Measurements from ENCODE around the gene HOXC9.

Gene HOXC9

GRCh38 chr12:54002278-54002914, 2.4 kb downstream of the HOXC9 start:
- DNase-seq, result no peak

DNA sequence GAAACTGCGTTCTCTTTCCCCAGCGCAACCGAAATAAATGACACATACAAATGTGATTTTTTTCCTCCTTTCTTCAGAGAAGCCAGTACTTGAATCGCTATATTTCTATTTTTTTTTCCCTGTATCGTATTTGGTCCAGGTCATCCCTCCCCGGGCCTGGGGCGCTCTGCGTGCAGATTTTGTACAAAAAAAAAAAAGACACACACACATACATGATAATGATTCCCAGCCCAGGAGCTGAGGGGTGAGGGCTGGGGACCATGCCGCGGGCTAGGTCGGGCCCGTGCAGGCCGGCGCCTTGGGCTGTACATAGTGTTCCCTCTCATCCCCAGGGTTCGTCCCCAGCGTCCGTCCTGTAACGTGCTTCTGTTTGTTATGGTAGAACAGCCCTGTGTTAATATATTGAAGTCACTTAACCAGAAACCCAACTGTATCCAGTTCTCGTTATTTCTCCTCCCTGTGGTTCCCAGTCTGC, 3.0 kb downstream of the HOXC9 start:
- no peak for DNase-seq

- no peak for DNase-seq
Observed at GRCh38 chr12:54003625-54004024, 3.7 kb downstream of the HOXC9 start.

GRCh38 chr12:54004063-54004840, 4.3 kb downstream of the HOXC9 start:
- no peak for DNase-seq

GRCh38 chr12:54004841-54005530, 5.0 kb downstream of the HOXC9 start:
- DNase-seq, result no peak

- no peak for DNase-seq
Observed at GRCh38 chr12:54005531-54005852, 5.5 kb downstream of the HOXC9 start.

- peak; percentile 81 for DNase-seq
Observed at GRCh38 chr12:54005853-54006558, 6.0 kb downstream of the HOXC9 start.

- no peak for DNase-seq
Observed at GRCh38 chr12:54006559-54007220, 6.7 kb downstream of the HOXC9 start.

- no peak for DNase-seq
Observed at GRCh38 chr12:54007538-54008259, 7.7 kb downstream of the HOXC9 start.

- no peak for DNase-seq
Observed at GRCh38 chr12:54008260-54008552, 8.2 kb downstream of the HOXC9 start.

- DNase-seq, result no peak
Observed at GRCh38 chr12:54009171-54010052, 9.5 kb downstream of the HOXC9 start.

GRCh38 chr12:54010053-54010971, 10.4 kb downstream of the HOXC9 start:
- no peak for DNase-seq

GRCh38 chr12:54010972-54011664, 11.2 kb downstream of the HOXC9 start:
- no peak for DNase-seq

DNA sequence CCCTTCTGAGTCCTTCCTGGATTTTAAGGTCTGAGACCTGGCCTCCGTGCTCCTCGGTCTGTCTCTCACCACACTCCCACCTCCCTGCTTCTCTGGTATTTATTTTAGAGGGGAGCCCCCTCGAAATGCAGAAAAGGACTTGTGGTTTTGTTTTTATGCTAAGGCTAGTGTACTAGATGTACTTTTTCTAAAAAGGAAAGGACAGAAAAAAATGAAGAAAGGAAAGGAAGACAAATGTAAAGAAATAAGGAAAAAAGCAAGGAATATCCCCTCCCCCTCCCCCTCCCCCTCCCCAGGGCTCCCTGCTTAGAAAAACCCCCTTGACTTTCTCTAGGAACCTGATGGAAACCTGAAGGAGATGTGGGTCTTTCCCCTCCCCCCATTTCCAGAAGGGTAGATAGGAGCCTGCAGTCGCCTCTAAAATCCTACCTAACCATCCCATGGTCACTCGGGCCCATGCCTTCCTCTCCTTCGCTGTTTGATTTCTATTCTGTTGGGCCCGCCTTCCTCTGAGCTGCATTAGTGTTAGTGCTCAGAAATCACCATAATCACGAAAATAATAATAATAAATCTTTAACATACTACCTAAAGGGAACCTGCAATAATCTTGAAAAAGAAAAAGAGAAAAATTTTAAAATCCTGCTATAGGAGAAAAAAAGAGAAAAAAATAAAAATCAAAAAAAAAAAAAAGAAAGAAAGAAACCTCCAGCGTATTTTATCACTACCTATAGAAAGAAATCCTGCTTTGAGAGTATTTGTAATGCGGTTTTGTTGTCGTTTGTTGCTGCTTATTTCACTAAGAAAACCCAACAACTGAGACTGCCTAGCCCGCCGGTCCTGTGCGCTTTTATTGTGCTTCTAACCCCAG, 11.9 kb downstream of the HOXC9 start:
- DNase-seq, result no peak

DNA sequence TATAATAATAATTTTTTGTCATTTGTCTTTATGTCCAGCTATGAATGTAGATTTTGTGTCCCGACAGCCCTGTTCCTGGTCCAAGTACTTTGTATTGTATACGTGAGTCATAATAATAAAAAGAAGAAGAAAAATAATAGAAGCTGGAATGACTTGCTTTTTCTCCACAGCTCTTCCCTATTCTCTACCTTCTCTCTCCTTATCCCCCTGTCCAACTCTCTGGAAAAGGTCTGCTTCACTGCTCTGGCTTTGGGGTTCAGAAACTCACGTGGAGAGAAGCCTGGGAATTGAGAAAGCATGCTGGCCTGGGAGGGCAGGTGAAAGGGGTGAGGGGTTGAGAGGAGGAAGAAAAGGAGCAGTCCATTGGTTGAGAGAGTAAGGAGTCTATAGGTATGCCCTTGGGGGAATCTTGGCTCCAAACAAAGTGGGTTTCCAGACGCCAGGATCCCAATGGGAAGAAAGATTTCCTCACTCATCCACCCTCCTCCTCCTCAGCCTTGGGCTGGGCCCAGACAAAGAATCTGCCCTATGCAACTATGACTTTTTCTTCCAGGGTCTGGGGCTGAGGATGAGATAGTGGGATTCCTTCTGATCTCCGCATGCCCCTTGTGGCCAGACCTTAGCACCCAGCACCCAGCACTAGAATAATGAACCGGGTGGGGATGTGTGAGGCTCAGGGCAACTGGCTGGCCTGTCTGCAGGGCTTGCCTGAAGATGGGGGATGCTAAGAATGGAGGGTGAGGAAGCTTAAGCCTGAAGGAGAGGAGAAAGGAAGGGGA, 12.9 kb downstream of the HOXC9 start:
- no peak for DNase-seq

DNA sequence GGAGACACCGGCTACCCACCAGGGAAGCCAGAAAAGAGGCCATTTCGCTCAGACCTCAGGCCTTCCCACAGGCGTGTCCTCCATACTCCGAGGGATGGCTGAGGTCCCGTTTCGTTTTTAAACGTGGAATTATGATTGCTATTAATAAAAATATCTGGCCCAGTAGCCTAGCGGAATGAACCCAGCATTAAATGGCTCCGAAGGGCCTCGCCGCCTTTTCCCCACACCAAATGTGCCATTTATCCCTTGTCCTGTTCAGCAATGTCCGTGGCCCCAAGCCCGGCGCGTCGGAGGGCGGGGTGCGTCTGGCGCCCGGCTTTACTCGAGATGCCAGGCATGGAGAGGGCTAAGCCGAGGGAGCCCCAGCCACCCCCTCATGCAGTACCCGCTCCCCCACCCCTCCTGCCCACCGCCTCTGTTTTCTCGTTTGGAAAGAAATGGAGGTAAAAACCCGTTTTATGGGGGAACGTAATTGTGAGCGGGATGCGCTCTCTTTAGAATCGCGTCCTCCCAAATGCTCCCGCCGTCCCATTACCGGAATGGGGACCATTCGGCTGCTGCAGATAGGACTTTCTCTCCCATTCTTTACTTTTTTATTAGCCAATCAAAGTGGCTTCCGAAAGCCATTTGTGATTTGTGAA, 14.5 kb downstream of the HOXC9 start:
- no peak for DNase-seq

Measured in NCI-H1092 (cell line).